Measurements from ENCODE around the gene DPP10. TPM values are rescaled to one million over a fixed set of nuclear protein-coding genes. Genes with fewer than 3 reads are reported as not detected.

Gene DPP10
- total and polyA plus RNA-seq, 10 of the 15 experiments (the other 5 are each of a cell fraction or from before 2014, with no cell fraction given): not detected

DNA sequence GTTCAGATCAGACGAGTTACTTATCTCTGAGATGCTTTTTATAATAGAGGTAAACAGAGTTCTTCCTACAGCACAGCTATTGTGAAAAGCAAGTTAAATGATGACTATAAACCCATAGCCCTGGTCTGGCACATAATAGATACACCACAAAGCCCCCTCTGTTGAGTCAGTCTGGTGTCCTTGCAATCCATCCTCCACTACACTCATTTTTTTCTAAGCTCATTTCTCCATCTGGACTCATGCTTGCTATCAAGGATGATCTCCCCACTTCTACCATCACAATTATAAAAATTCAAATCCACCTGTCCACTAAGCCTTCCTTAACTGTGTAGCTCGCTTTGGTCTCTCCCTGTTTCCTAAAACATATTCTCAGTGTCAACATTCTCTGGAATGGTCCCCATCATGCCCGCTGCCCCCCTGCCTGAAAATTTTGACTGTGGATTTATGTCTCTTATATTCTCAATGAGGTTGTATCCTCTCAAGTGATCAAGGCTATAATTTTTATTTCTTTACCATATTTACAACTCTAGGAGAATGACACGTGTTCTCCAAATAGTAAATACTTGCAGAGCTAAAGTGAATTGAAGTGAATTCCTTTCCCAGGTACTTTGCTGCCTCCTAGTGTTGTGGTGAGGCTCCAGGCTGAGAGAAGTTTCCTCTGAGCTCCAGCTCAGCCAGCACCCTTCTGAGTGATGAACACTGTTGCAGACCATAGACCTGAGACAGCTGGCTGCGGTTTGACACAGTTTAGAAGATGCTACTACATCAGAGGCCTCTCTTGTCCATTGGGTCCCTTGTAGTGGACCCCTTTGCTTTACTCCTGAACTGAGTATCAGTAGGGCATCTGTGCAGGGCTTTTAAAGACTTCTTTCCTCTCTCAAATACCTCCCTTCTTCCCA, 108.7 kb downstream of the DPP10 start:
- Histone ChIP-seq H4K20me1 (ENCODE audit: control insufficient read depth, insufficient read depth) (no peaks in the 10 kb centered on the region), H3K4me2 (ENCODE audit: control insufficient read depth, insufficient read depth) (no peak overlapping the region), H3K9ac (ENCODE audit: control insufficient read depth, insufficient read depth, low read length) (no peak overlapping the region), H3K27ac (ENCODE audit: control insufficient read depth, insufficient read depth) (no peak overlapping the region), H2AFZ (ENCODE audit: control insufficient read depth, low read depth, low read length) (no peak overlapping the region), H3K4me1 (ENCODE audit: control insufficient read depth, insufficient read depth, low read length) (no peaks in the 10 kb centered on the region), H3K9me3 (replicated peaks; ENCODE audit: control insufficient read depth, insufficient read depth, low read length) (no peaks in the 10 kb centered on the region), H3K79me2 (ENCODE audit: control insufficient read depth, insufficient read depth, low read length) (no peaks in the 10 kb centered on the region), H3K4me3 (no peak overlapping the region), H3K27me3 (replicated peaks in 1 of 2; ENCODE audit: control insufficient read depth in 2 of 2, insufficient read depth in 2 of 2, low read length in 1 of 2) (no peaks in the 10 kb centered on the region), H3K36me3 (ENCODE audit: control insufficient read depth in 2 of 2, insufficient read depth in 2 of 2, low read length in 1 of 2) (no peaks in the 10 kb centered on the region)
- FAIRE-seq: no peak
- ChIA-PET CTCF (interaction anchor here (0.9 to 1.3 kb wide), 3 partner anchors 64 to 585 kb away, joined by 3 to 5 read pairs (median 3); no protein-coding TSS in a partner anchor), POLR2A (no interaction called here), RAD21 (ENCODE audit: unreplicated experiment) (no interaction called here), SMC1A (ENCODE audit: uncharacterized antibody, unreplicated experiment) (interaction anchor here (0.7 to 0.9 kb wide), 2 partner anchors 462 to 582 kb away, joined by 3 to 4 read pairs; no protein-coding TSS in a partner anchor)
- ATAC-seq: peak; percentile 60; the same call in 2 of the 3 replicates
- TF ChIP-seq, protein P1, sequence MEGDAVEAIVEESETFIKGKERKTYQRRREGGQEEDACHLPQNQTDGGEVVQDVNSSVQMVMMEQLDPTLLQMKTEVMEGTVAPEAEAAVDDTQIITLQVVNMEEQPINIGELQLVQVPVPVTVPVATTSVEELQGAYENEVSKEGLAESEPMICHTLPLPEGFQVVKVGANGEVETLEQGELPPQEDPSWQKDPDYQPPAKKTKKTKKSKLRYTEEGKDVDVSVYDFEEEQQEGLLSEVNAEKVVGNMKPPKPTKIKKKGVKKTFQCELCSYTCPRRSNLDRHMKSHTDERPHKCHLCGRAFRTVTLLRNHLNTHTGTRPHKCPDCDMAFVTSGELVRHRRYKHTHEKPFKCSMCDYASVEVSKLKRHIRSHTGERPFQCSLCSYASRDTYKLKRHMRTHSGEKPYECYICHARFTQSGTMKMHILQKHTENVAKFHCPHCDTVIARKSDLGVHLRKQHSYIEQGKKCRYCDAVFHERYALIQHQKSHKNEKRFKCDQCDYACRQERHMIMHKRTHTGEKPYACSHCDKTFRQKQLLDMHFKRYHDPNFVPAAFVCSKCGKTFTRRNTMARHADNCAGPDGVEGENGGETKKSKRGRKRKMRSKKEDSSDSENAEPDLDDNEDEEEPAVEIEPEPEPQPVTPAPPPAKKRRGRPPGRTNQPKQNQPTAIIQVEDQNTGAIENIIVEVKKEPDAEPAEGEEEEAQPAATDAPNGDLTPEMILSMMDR (IDR thresholded peaks at IDR 0.05 in 2 of 3, conservative IDR thresholded peaks at IDR 0.05 in 1 of 3; ENCODE audit: control insufficient read depth in 2 of 3, extremely low read depth in 1 of 3, insufficient read depth in 1 of 3, low read depth in 3 of 3, low read length in 3 of 3): peak; percentile 43 to 61 (median 46); a peak in 5 of 6 replicates
- TF ChIP-seq NR2C2 (IDR thresholded peaks at IDR 0.05; ENCODE audit: borderline replicate concordance, control insufficient read depth, insufficient read length, low read depth) (no peak), RAD21 (IDR thresholded peaks at IDR 0.05; ENCODE audit: insufficient read depth, low read depth, low read length) (peak; percentile 65), ETV6 (conservative IDR thresholded peaks at IDR 0.05 in 1 of 2, IDR thresholded peaks at IDR 0.05 in 1 of 2; ENCODE audit: borderline replicate concordance in 1 of 2, low read depth in 1 of 2) (no peak), CHD2 (IDR thresholded peaks at IDR 0.05; ENCODE audit: borderline replicate concordance, low read depth, low read length) (no peak), CHD1 (IDR thresholded peaks at IDR 0.05; ENCODE audit: low read depth, low read length) (no peak), RUNX3 (IDR thresholded peaks at IDR 0.05; ENCODE audit: low read length) (peak; percentile 29; the same call in 1 of the 2 replicates), SMC3 (IDR thresholded peaks at IDR 0.05; ENCODE audit: borderline replicate concordance, low read length) (peak; percentile 29; the same call in 1 of the 2 replicates), YY1 (IDR thresholded peaks at IDR 0.05; ENCODE audit: low read depth, low read length) (no peak)
- TF ChIP-seq, protein P2, sequence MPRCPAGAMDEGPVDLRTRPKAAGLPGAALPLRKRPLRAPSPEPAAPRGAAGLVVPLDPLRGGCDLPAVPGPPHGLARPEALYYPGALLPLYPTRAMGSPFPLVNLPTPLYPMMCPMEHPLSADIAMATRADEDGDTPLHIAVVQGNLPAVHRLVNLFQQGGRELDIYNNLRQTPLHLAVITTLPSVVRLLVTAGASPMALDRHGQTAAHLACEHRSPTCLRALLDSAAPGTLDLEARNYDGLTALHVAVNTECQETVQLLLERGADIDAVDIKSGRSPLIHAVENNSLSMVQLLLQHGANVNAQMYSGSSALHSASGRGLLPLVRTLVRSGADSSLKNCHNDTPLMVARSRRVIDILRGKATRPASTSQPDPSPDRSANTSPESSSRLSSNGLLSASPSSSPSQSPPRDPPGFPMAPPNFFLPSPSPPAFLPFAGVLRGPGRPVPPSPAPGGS (IDR thresholded peaks at IDR 0.05; ENCODE audit: borderline replicate concordance, insufficient read depth, low read depth, low read length, poor library complexity, severe bottlenecking): no peak
- TF ChIP-seq, protein P3, sequence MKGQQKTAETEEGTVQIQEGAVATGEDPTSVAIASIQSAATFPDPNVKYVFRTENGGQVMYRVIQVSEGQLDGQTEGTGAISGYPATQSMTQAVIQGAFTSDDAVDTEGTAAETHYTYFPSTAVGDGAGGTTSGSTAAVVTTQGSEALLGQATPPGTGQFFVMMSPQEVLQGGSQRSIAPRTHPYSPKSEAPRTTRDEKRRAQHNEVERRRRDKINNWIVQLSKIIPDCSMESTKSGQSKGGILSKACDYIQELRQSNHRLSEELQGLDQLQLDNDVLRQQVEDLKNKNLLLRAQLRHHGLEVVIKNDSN (IDR thresholded peaks at IDR 0.05; ENCODE audit: borderline replicate concordance, extremely low read length, insufficient read depth, low read depth, low read length): no peak
- no peak for DNase-seq (ENCODE audit: low read depth, low spot score)
- 0% methylated on average over 5 of the region's 5 CpGs for WGBS (ENCODE audit: insufficient coverage, insufficient replicate concordance, low lambda C conversion rate, missing lambda C conversion rate)
- intact Hi-C loops (cut with micrococcal nuclease; ENCODE audit: unreplicated experiment): loop anchor here (10.0 kb wide), 1 partner anchor 556 kb away; no protein-coding TSS in a partner anchor
- no TSS peak for BruUV-seq (replicated peaks)
- in situ Hi-C loops (cut with MboI): no loop called here

Data from GM12878 (cell line).